Sigmoid colon (tissue), 4 donors: Measurements from ENCODE around the gene LMAN2.

ENCODE experiments used
- POLR2A ChIP-seq, 2 donors: fragments of 450-650 bp; IDR thresholded peaks; one replicate each; pipeline ENCODE4 v1.6.1; 2016; ENCODE audit warnings: antibody characterized with exemption in 2 of 2, mild to moderate bottlenecking in 2 of 2, moderate library complexity in 2 of 2
- POLR2AphosphoS5 ChIP-seq, 4 donors: sonication (generic); formaldehyde crosslinking; IDR thresholded peaks; one replicate each; pipeline ENCODE4 v1.6.1; 2017; ENCODE audit warnings: antibody characterized with exemption in 4 of 4

GRCh38 chr5:177315411-177315810 is 36.1 kb downstream of the LMAN2 start:
- TF ChIP-seq POLR2AphosphoS5 (IDR thresholded peaks at IDR 0.05) = no peak
- no peak for TF ChIP-seq POLR2A (IDR thresholded peaks at IDR 0.05)
